ENCODE data around the gene UBE2J2. TPM values are rescaled to one million over a fixed set of nuclear protein-coding genes. Genes with fewer than 3 reads are reported as not detected.

Gene UBE2J2
- total and polyA plus RNA-seq, 2 experiments from 2014 or later, result 47.1 to 70.2 TPM

DNA sequence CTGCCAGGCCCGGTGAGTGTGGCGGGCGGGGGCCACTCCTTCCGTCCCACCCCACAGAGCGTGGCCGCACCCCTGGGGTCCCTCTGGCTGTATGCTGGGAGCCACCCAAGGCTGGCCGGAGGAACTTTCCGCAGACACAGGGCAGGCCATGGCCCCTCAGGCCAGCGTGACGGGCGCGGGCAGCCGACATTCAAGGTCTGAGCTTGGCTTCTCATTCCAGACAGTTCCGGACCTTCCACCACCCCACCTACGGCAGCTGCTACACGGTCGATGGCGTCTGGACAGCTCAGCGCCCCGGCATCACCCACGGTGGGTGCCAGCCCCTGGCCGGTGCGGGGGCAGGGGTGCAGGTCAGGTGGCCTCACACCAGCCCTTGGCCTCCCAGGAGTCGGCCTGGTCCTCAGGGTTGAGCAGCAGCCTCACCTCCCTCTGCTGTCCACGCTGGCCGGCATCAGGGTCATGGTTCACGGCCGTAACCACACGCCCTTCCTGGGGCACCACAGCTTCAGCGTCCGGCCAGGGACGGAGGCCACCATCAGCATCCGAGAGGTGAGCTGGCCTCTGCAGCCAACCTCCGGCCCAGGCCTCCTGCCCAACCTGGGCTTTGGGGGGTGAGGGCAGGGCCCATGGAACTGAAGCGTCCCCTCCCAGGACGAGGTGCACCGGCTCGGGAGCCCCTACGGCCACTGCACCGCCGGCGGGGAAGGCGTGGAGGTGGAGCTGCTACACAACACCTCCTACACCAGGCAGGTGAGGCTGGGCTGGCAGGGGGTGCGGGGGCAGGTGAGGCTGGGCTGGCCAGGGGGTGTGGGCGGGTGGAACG is 13.8 kb upstream of the UBE2J2 start:
- ATAC-seq (no peak), DNase-seq (ENCODE audit: low spot score) (no peak)
- peaks cover 16% of the 10 kb centered on the region for H3K27me3 Mint-ChIP-seq (ENCODE audit: insufficient read depth, low read depth, poor library complexity)
- H3K4me3 Mint-ChIP-seq, result no peak overlapping the region
- H3K27me3 ChIP-seq (ENCODE audit: insufficient read depth), result no peaks in the 10 kb centered on the region
- no peak overlapping the region for H2AFZ ChIP-seq
- no peaks in the 10 kb centered on the region for H3K36me3 ChIP-seq (ENCODE audit: insufficient read depth)
- no peaks in the 10 kb centered on the region for H3F3A ChIP-seq (replicated peaks; ENCODE audit: low read depth)
- no peaks in the 10 kb centered on the region for H3K4me1 ChIP-seq (ENCODE audit: insufficient read depth)
- TF ChIP-seq EZH2 (IDR thresholded peaks at IDR 0.05; ENCODE audit: low read depth, unreplicated experiment), result no peak
- TF ChIP-seq, protein P1, sequence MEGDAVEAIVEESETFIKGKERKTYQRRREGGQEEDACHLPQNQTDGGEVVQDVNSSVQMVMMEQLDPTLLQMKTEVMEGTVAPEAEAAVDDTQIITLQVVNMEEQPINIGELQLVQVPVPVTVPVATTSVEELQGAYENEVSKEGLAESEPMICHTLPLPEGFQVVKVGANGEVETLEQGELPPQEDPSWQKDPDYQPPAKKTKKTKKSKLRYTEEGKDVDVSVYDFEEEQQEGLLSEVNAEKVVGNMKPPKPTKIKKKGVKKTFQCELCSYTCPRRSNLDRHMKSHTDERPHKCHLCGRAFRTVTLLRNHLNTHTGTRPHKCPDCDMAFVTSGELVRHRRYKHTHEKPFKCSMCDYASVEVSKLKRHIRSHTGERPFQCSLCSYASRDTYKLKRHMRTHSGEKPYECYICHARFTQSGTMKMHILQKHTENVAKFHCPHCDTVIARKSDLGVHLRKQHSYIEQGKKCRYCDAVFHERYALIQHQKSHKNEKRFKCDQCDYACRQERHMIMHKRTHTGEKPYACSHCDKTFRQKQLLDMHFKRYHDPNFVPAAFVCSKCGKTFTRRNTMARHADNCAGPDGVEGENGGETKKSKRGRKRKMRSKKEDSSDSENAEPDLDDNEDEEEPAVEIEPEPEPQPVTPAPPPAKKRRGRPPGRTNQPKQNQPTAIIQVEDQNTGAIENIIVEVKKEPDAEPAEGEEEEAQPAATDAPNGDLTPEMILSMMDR (conservative IDR thresholded peaks at IDR 0.05; ENCODE audit: low read depth in 2 of 2), result no peak
- TF ChIP-seq CREB1 (CRISPR knock-in tag; IDR thresholded peaks at IDR 0.05; ENCODE audit: low read depth), result no peak
- TF ChIP-seq, protein P2, sequence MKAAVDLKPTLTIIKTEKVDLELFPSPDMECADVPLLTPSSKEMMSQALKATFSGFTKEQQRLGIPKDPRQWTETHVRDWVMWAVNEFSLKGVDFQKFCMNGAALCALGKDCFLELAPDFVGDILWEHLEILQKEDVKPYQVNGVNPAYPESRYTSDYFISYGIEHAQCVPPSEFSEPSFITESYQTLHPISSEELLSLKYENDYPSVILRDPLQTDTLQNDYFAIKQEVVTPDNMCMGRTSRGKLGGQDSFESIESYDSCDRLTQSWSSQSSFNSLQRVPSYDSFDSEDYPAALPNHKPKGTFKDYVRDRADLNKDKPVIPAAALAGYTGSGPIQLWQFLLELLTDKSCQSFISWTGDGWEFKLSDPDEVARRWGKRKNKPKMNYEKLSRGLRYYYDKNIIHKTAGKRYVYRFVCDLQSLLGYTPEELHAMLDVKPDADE (IDR thresholded peaks at IDR 0.05), result no peak
- TF ChIP-seq, protein P3, sequence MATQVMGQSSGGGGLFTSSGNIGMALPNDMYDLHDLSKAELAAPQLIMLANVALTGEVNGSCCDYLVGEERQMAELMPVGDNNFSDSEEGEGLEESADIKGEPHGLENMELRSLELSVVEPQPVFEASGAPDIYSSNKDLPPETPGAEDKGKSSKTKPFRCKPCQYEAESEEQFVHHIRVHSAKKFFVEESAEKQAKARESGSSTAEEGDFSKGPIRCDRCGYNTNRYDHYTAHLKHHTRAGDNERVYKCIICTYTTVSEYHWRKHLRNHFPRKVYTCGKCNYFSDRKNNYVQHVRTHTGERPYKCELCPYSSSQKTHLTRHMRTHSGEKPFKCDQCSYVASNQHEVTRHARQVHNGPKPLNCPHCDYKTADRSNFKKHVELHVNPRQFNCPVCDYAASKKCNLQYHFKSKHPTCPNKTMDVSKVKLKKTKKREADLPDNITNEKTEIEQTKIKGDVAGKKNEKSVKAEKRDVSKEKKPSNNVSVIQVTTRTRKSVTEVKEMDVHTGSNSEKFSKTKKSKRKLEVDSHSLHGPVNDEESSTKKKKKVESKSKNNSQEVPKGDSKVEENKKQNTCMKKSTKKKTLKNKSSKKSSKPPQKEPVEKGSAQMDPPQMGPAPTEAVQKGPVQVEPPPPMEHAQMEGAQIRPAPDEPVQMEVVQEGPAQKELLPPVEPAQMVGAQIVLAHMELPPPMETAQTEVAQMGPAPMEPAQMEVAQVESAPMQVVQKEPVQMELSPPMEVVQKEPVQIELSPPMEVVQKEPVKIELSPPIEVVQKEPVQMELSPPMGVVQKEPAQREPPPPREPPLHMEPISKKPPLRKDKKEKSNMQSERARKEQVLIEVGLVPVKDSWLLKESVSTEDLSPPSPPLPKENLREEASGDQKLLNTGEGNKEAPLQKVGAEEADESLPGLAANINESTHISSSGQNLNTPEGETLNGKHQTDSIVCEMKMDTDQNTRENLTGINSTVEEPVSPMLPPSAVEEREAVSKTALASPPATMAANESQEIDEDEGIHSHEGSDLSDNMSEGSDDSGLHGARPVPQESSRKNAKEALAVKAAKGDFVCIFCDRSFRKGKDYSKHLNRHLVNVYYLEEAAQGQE (IDR thresholded peaks at IDR 0.05; ENCODE audit: unreplicated experiment), result no peak
- no peak for TF ChIP-seq STAT1 (IDR thresholded peaks at IDR 0.05; ENCODE audit: unreplicated experiment)
- TF ChIP-seq, protein P4, sequence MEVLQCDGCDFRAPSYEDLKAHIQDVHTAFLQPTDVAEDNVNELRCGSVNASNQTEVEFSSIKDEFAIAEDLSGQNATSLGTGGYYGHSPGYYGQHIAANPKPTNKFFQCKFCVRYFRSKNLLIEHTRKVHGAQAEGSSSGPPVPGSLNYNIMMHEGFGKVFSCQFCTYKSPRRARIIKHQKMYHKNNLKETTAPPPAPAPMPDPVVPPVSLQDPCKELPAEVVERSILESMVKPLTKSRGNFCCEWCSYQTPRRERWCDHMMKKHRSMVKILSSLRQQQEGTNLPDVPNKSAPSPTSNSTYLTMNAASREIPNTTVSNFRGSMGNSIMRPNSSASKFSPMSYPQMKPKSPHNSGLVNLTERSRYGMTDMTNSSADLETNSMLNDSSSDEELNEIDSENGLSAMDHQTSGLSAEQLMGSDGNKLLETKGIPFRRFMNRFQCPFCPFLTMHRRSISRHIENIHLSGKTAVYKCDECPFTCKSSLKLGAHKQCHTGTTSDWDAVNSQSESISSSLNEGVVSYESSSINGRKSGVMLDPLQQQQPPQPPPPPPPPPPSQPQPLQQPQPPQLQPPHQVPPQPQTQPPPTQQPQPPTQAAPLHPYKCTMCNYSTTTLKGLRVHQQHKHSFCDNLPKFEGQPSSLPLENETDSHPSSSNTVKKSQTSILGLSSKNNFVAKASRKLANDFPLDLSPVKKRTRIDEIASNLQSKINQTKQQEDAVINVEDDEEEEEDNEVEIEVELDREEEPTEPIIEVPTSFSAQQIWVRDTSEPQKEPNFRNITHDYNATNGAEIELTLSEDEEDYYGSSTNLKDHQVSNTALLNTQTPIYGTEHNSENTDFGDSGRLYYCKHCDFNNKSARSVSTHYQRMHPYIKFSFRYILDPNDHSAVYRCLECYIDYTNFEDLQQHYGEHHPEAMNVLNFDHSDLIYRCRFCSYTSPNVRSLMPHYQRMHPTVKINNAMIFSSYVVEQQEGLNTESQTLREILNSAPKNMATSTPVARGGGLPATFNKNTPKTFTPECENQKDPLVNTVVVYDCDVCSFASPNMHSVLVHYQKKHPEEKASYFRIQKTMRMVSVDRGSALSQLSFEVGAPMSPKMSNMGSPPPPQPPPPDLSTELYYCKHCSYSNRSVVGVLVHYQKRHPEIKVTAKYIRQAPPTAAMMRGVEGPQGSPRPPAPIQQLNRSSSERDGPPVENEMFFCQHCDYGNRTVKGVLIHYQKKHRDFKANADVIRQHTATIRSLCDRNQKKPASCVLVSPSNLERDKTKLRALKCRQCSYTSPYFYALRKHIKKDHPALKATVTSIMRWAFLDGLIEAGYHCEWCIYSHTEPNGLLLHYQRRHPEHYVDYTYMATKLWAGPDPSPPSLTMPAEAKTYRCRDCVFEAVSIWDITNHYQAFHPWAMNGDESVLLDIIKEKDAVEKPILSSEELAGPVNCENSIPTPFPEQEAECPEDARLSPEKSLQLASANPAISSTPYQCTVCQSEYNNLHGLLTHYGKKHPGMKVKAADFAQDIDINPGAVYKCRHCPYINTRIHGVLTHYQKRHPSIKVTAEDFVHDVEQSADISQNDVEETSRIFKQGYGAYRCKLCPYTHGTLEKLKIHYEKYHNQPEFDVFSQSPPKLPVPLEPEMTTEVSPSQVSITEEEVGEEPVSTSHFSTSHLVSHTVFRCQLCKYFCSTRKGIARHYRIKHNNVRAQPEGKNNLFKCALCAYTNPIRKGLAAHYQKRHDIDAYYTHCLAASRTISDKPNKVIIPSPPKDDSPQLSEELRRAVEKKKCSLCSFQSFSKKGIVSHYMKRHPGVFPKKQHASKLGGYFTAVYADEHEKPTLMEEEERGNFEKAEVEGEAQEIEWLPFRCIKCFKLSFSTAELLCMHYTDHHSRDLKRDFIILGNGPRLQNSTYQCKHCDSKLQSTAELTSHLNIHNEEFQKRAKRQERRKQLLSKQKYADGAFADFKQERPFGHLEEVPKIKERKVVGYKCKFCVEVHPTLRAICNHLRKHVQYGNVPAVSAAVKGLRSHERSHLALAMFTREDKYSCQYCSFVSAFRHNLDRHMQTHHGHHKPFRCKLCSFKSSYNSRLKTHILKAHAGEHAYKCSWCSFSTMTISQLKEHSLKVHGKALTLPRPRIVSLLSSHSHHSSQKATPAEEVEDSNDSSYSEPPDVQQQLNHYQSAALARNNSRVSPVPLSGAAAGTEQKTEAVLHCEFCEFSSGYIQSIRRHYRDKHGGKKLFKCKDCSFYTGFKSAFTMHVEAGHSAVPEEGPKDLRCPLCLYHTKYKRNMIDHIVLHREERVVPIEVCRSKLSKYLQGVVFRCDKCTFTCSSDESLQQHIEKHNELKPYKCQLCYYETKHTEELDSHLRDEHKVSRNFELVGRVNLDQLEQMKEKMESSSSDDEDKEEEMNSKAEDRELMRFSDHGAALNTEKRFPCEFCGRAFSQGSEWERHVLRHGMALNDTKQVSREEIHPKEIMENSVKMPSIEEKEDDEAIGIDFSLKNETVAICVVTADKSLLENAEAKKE (CRISPR knock-in tag; IDR thresholded peaks at IDR 0.05), result no peak
- no peak for TF ChIP-seq JUNB (IDR thresholded peaks at IDR 0.05; ENCODE audit: unreplicated experiment)
- TF ChIP-seq EZH2phosphoT487 (IDR thresholded peaks at IDR 0.05; ENCODE audit: unreplicated experiment), result no peak
- TF ChIP-seq POLR2AphosphoS5 (IDR thresholded peaks at IDR 0.05; ENCODE audit: low read depth), result no peak
- no peak for TF ChIP-seq NANOG (IDR thresholded peaks at IDR 0.05; ENCODE audit: borderline replicate concordance)
- TF ChIP-seq ZNF114 (CRISPR knock-in tag; IDR thresholded peaks at IDR 0.05), result no peak
- TF ChIP-seq ZNF331 (CRISPR knock-in tag; IDR thresholded peaks at IDR 0.05; ENCODE audit: low read depth), result no peak
- no peaks in the 10 kb centered on the region for H3K36me3 Mint-ChIP-seq (ENCODE audit: low read depth)
- no peaks in the 10 kb centered on the region for H4K20me1 ChIP-seq (replicated peaks; ENCODE audit: insufficient read depth)
- peaks cover 3% of the 10 kb centered on the region; the same call in 2 of the 3 replicates for H3K9me3 Mint-ChIP-seq
- H3K27ac ChIP-seq (ENCODE audit: low read depth), result no peak overlapping the region
- H3K9me2 ChIP-seq (ENCODE audit: insufficient read depth), result no peaks in the 10 kb centered on the region
- no peak overlapping the region for H3K27ac Mint-ChIP-seq
- H3K4me1 Mint-ChIP-seq, result peaks cover 4% of the 10 kb centered on the region; the same call in 1 of the 3 replicates
- H3K4me2 ChIP-seq, result no peak overlapping the region
- no peak overlapping the region for H3K4me3 ChIP-seq
- H3K79me2 ChIP-seq (replicated peaks; ENCODE audit: insufficient read depth), result no peaks in the 10 kb centered on the region

All from GM23338 (cell line).